Measurements from ENCODE around the gene SPC25.
"Not testable (repeated sequence)": the region's sequence is repeated elsewhere in the genome, so short reads cannot be mapped to it uniquely, and the experiment has no call there.

Gene SPC25

DNA sequence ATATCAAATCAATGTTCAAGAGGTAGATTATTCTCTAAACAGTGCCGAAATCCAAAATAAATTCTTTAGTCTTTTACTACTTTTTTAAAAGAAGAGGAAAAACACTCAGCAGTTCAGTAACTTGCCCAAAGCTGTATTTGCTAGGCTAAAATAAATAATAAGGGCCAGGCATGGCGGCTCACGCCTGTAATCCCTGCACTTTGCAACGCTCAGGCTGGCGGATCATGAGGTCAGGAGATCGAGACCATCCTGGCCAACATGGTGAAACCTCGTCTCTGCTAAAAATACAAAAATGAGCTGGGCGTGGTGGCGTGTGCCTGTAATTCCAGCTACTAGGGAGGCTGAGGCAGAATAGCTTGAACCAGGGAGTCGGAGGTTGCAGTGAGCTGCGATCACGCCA lies 8.1 kb downstream of the SPC25 start:
- H3K27ac Mint-ChIP-seq, H3K27me3 Mint-ChIP-seq, H3K9me3 Mint-ChIP-seq, H3K4me3 Mint-ChIP-seq: not testable (repeated sequence)
- Mint-ChIP-seq H3K36me3 (ENCODE audit: low read depth) (peaks cover 17% of the 10 kb centered on the region), H3K4me1 (ENCODE audit: low read depth) (peaks cover 13% of the 10 kb centered on the region)

DNA sequence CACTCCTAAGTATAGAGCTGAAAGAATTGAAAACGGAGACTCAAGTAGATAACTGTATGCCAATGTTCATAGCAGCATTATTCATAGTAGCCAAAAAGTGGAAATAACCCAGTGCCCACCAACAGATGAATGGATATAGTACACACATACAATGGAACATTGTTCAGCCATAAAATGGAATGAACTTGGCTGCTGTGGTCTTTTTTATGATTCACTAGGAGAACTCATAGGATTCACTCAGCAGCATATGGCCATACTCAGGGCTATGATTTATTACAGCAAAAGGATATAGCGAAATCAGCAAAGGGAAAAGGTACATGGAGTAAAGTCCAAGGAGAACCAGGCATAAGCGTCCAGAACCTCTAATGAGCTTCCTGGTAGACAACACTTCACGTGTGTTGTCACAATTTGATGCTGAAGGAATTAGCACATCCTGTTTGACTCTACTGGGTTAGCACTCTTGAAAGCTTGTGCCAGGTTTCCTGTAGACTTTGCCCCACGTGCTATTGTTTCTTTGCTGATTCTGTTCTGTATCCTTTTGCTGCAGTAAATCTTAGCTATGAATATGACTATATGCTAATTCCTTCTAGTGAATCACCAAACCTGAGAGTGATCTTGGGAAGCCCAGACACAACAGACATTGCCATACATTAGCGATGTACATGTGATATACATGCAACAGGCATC lies 15.7 kb downstream of the SPC25 start:
- H3K9me3 Mint-ChIP-seq, result no peaks in the 10 kb centered on the region
- H3K4me1 Mint-ChIP-seq (ENCODE audit: low read depth), result no peaks in the 10 kb centered on the region
- peaks cover 34% of the 10 kb centered on the region for H3K36me3 Mint-ChIP-seq (ENCODE audit: low read depth)
- H3K4me3 Mint-ChIP-seq, result no peak overlapping the region
- H3K27ac Mint-ChIP-seq, result no peak overlapping the region
- no peaks in the 10 kb centered on the region for H3K27me3 Mint-ChIP-seq

DNA sequence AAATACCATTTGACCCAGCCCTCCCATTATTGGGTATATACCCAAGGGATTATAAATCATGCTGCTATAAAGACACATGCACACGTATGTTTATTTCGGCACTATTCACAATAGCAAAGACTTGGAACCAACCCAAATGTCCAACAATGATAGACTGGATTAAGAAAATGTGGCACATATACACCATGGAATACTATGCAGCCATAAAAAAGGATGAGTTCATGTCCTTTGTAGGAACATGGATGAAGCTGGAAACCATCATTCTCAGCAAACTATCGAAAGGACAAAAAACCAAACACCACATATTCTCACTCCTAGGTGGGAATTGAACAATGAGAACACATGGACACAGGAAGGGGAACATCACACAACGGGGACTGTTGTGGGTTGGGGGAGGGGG lies 19.4 kb downstream of the SPC25 start:
- H3K9me3 Mint-ChIP-seq; H3K27me3 Mint-ChIP-seq; H3K4me1 Mint-ChIP-seq (ENCODE audit: low read depth); H3K4me3 Mint-ChIP-seq; H3K27ac Mint-ChIP-seq: not testable (repeated sequence)
- H3K36me3 Mint-ChIP-seq (ENCODE audit: low read depth), result peaks cover 39% of the 10 kb centered on the region

DNA sequence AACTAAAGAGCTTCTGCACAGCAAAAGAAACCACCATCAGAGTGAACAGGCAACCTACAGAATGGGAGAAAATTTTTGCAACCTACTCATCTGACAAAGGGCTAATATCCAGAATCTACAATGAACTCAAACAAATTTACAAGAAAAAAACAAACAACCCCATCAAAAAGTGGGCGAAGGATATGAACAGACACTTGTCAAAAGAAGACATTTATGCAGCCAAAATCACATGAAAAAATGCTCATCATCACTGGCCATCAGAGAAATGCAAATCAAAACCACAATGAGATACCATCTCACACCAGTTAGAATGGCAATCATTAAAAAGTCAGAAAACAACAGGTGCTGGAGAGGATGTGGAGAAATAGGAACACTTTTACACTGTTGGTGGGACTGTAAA lies 19.9 kb downstream of the SPC25 start:
- not testable (repeated sequence) for H3K27me3 Mint-ChIP-seq; H3K4me1 Mint-ChIP-seq (ENCODE audit: low read depth); H3K4me3 Mint-ChIP-seq; H3K27ac Mint-ChIP-seq; H3K9me3 Mint-ChIP-seq
- peaks cover 38% of the 10 kb centered on the region for H3K36me3 Mint-ChIP-seq (ENCODE audit: low read depth)

DNA sequence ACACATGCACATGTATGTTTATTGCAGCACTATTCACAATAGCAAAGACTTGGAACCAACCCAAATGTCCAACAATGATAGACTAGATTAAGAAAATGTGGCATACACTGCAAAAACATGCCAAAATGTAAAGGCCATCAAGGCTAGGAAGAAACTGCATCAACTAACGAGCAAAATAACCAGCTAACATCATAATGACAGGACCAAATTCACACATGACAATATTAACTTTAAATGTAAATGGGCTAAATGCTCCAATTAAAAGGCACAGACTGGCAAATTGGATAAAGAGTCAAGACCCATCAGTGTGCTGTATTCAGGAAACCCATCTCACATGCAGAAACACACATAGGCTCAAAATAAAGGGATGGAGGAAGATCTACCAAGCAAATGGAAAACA lies 23.1 kb downstream of the SPC25 start:
- H3K27ac Mint-ChIP-seq; H3K4me3 Mint-ChIP-seq; H3K4me1 Mint-ChIP-seq (ENCODE audit: low read depth); H3K27me3 Mint-ChIP-seq; H3K9me3 Mint-ChIP-seq: not testable (repeated sequence)
- peaks cover 34% of the 10 kb centered on the region for H3K36me3 Mint-ChIP-seq (ENCODE audit: low read depth)

DNA sequence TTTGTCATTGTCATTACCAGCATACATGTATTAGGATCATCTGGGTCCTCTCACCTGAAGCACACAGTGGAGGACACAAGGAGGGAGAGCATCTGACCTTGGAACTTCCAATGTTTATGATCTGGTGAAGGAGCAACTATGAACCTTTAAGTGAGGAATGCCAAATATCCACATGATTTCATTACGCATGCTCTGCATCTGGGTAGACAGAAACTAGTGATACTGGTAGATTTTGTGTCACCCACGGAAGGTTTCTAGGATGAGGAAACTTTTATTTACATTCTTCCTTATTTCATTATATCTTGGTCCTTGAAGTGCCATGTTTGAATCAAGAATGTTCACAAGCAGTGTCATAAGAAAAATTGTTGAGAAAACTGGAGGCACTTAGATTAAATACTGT lies 32.1 kb downstream of the SPC25 start:
- peaks cover 7% of the 10 kb centered on the region for H3K9me3 Mint-ChIP-seq
- H3K36me3 Mint-ChIP-seq (ENCODE audit: low read depth), result peaks cover 11% of the 10 kb centered on the region
- no peaks in the 10 kb centered on the region for H3K27me3 Mint-ChIP-seq
- H3K27ac Mint-ChIP-seq, result no peak overlapping the region
- H3K4me3 Mint-ChIP-seq, result no peak overlapping the region
- H3K4me1 Mint-ChIP-seq (ENCODE audit: low read depth), result no peaks in the 10 kb centered on the region

DNA sequence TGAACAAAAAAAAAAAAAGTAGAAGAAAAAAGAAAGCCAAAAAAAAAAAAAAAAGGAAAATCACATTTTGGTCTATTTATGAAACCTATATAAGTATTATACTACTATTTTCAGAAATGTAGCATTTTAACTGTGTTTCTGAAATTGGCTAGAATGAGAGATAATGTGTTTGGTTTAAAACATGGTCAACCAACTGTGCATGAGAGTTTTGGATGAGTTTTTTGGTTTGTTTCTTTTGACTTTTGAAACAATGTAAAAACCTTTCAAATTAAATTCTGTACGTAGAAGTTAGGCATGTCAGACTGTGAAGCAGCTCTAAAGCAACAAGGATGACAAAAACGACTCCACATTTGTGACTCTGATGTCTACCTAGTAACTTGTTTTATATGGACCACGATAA lies 34.6 kb downstream of the SPC25 start:
- Mint-ChIP-seq H3K27me3 (no peaks in the 10 kb centered on the region), H3K4me3 (no peak overlapping the region), H3K9me3 (peaks cover 7% of the 10 kb centered on the region), H3K36me3 (ENCODE audit: low read depth) (peaks cover 14% of the 10 kb centered on the region), H3K4me1 (ENCODE audit: low read depth) (no peaks in the 10 kb centered on the region), H3K27ac (no peak overlapping the region)

DNA sequence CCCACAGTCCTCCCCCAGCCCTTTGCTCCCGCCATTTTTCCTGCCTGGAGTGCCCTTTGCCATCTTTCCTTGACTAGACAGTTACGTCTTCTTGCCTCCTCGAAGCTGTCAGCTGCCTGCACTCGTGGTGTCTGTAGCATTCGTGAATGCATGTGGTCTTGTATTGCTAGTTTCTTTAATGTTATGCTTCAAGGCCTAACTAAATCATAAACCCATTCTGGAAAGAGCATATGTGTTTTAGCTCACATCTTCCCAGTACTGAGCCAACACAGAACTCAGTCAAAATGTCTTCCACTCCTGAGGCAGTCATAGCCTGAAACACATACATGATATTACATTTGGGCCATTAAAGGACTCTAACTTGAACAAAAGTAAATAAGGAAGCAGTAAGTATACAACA lies 35.6 kb downstream of the SPC25 start:
- Mint-ChIP-seq H3K9me3 (peaks cover 7% of the 10 kb centered on the region), H3K4me1 (ENCODE audit: low read depth) (no peaks in the 10 kb centered on the region), H3K27ac (no peak overlapping the region), H3K4me3 (no peak overlapping the region), H3K36me3 (ENCODE audit: low read depth) (peaks cover 14% of the 10 kb centered on the region), H3K27me3 (no peaks in the 10 kb centered on the region)

DNA sequence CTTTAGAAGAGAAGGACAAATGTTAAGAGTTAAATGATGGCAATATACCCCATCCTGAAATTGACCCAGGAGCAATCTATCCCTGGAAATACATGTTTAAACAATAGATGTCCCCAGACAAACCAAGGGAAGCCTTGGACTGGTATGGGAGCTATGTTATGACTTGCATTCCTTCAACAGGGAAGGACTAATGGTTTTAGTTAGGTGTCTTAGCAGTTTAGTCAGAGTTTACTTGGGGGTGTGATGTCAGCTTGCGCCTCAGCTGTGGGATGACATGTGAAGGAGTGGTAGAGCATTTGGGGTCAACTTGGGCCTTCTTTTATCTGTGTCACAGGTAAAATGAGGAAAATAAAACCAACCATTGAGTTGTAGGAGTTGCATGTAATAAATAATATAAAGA lies 36.8 kb downstream of the SPC25 start:
- Mint-ChIP-seq H3K4me3 (no peak overlapping the region), H3K27ac (no peak overlapping the region), H3K36me3 (ENCODE audit: low read depth) (peaks cover 14% of the 10 kb centered on the region), H3K4me1 (ENCODE audit: low read depth) (no peaks in the 10 kb centered on the region), H3K27me3 (no peaks in the 10 kb centered on the region), H3K9me3 (peaks cover 7% of the 10 kb centered on the region)

DNA sequence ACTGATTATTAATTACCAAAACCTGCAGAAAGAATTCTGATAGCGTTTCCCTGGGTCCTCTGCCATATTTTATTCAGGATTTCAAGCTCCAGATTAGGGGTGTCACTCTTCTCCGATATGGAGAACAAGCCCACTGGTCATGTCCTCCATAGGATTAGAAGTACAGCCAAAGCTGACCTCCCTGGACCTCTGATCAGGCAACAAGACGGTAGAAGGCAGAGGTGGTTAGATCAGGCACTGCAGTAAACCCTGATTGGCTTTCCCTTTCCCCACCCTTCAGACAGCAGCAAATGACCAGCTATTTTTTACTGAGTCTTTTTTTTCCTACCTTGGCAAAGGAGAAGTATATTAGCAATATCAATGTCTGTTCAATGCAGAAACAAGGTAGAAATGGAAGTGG lies 37.7 kb downstream of the SPC25 start:
- peaks cover 14% of the 10 kb centered on the region for H3K36me3 Mint-ChIP-seq (ENCODE audit: low read depth)
- H3K27ac Mint-ChIP-seq, result no peak overlapping the region
- H3K9me3 Mint-ChIP-seq, result peaks cover 7% of the 10 kb centered on the region
- H3K27me3 Mint-ChIP-seq, result no peaks in the 10 kb centered on the region
- no peaks in the 10 kb centered on the region for H3K4me1 Mint-ChIP-seq (ENCODE audit: low read depth)
- no peak overlapping the region for H3K4me3 Mint-ChIP-seq

DNA sequence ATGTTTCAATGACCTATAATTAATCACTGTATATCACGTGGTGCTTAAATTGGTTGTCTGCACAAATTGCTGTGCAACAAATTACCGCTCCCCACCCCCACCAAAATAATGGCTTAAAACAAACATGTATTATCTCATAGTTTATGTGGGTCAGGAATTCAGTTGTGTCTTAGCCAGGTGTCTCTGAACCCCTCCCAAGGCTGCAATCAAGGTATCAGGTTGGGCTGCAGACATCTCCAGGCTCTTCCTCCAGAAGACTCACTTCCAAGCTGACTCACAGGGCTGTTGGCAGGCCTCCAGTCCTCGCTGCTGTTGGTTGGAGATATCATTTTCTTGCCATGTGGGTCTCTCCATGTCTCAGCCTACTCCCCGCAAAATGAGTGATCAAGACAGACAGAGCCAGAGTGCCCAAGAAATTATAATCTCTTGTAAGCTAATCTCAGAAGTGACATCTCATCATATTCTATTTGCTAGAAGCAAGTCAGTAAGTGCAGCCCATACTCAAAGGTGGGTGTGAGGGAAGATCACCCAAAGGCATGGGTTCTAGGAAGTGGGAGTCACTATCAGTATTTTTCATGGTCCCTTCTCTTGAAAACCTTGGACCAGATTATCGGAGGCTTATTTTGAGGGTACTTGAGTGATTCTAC lies 38.4 kb downstream of the SPC25 start:
- Mint-ChIP-seq H3K36me3 (ENCODE audit: low read depth) (peaks cover 14% of the 10 kb centered on the region), H3K9me3 (peaks cover 7% of the 10 kb centered on the region), H3K27ac (no peak overlapping the region), H3K27me3 (no peaks in the 10 kb centered on the region), H3K4me3 (no peak overlapping the region), H3K4me1 (ENCODE audit: low read depth) (no peaks in the 10 kb centered on the region)

DNA sequence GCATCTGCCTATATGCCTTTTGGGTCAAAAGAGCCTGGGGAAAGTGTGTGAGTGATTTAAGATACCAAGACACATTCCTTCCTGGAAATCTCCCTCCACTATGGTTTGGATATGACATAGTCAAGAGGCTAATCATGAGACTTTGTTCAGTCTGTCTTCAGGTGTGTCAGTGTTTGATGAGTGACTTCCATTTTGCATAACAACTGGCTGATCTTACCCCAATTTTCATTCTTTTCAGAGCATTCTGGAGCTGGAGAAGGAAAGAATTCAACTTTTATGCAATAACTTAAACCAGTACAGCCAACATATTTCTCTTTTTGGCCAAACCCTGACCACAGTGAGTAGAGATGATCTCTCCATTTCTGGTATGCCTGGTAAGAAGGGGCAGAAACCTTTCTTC lies 39.4 kb downstream of the SPC25 start:
- Mint-ChIP-seq H3K9me3 (peaks cover 7% of the 10 kb centered on the region), H3K36me3 (ENCODE audit: low read depth) (peaks cover 14% of the 10 kb centered on the region), H3K27me3 (no peaks in the 10 kb centered on the region), H3K4me3 (no peak overlapping the region), H3K4me1 (ENCODE audit: low read depth) (no peaks in the 10 kb centered on the region), H3K27ac (no peak overlapping the region)

DNA sequence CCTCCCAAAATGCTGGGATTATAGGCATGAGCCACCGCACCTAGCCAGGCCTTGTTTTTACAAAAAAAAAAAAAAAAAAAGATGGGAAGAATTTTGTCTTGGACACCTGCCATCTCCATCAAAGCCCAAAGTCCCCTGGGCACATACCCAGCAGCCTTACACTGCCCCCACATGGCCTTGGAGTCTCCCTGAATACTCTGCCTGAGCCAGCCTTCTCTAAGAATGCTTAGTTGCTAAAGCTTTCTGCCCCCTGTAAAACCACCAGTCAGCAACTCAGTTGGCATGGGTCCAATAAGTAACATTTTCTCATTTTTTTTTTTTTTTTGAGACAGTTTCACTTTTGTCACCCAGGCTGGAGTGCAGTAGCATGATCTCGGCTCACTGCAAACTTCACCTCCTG lies 40.6 kb downstream of the SPC25 start:
- H3K27me3 Mint-ChIP-seq, result no peaks in the 10 kb centered on the region
- peaks cover 4% of the 10 kb centered on the region for H3K9me3 Mint-ChIP-seq
- H3K4me3 Mint-ChIP-seq, result no peak overlapping the region
- no peaks in the 10 kb centered on the region for H3K4me1 Mint-ChIP-seq (ENCODE audit: low read depth)
- peaks cover 11% of the 10 kb centered on the region for H3K36me3 Mint-ChIP-seq (ENCODE audit: low read depth)
- no peak overlapping the region for H3K27ac Mint-ChIP-seq

DNA sequence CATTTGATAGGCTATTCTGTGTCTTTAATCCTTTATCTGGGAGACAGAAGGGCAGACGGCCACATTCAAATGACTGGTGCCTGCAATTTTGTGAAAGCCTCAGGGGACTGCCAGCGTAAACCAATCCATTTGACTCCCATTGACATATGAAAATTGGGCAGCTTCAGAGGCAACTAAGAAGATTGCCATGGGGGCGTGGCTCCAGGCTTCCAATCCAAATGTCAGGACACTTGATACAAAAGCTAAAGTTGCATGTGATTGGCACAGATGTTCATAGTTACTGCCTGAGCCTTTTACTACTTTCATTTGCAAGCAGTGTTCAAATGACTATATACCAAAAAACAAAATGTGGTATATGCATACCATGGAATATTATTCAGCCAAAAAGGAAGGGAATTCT lies 42.0 kb downstream of the SPC25 start:
- Mint-ChIP-seq H3K27me3 (no peaks in the 10 kb centered on the region), H3K9me3 (no peaks in the 10 kb centered on the region), H3K27ac (no peak overlapping the region), H3K4me3 (no peak overlapping the region), H3K4me1 (ENCODE audit: low read depth) (no peaks in the 10 kb centered on the region), H3K36me3 (ENCODE audit: low read depth) (peaks cover 5% of the 10 kb centered on the region)

DNA sequence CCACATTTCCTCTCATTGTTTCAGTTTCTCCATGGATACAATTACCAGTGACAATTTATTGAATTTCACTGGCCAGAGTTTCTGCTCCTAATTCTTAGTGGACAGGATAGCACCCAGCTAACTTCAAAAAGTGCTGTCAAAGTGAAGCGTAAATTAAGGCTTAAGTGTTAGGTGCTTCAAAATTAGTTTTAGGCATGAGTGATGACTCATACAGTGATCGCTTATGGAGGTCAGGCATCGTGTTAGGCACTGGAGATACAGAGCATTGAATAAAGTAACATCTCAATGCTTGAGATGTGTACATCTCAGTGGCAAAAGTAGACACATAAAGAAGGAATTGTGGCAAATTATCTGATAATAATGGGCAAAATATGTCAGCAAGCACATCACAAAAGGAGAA lies 47.0 kb downstream of the SPC25 start:
- H3K36me3 Mint-ChIP-seq (ENCODE audit: low read depth), result no peaks in the 10 kb centered on the region
- H3K4me1 Mint-ChIP-seq (ENCODE audit: low read depth), result no peaks in the 10 kb centered on the region
- H3K4me3 Mint-ChIP-seq, result no peak overlapping the region
- H3K9me3 Mint-ChIP-seq, result no peaks in the 10 kb centered on the region
- no peaks in the 10 kb centered on the region for H3K27me3 Mint-ChIP-seq
- no peak overlapping the region for H3K27ac Mint-ChIP-seq

DNA sequence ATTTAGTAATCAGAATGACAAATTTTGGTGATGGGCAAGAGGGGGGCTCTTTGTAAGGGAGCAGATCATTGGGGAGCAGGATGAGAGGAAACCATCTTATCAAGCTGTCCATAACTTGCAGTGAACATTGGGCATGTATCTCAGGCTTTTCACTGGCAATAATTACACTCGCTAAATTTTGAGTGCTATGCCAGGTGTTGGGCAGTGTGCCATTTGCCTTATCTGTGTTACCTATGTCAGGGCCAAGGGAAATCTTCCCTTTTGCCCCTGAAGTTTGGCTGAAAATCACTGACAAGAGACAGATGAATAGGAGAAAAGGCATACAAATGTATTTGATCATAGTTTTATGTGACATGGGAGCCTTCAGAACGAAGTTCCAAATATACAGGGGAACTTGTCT lies 48.8 kb downstream of the SPC25 start:
- no peak overlapping the region for H3K27ac Mint-ChIP-seq
- no peaks in the 10 kb centered on the region for H3K4me1 Mint-ChIP-seq (ENCODE audit: low read depth)
- H3K4me3 Mint-ChIP-seq, result no peak overlapping the region

More for the DNA sequence above, 48.8 kb downstream of the SPC25 start:
- H3K27me3 Mint-ChIP-seq, result no peaks in the 10 kb centered on the region
- no peaks in the 10 kb centered on the region for H3K36me3 Mint-ChIP-seq (ENCODE audit: low read depth)
- no peaks in the 10 kb centered on the region for H3K9me3 Mint-ChIP-seq

Measured in stimulated activated naive CD8-positive, alpha-beta T cell treated with anti-CD3 and anti-CD28 coated beads, Interleukin-15, Interleukin-2, amounts not matched to agents 100 ng/mL and 50 ng/mL, for 24 hours (primary cell).